Mammary epithelial cell (primary cell): ENCODE results near the gene SRPK2.

Source experiments
- EZH2 ChIP-seq: IDR thresholded peaks from 2 replicates; pipeline ENCODE4 v1.6.1; 2012; ENCODE audit warnings: low read length, inconsistent platforms, borderline replicate concordance
- TF ChIP-seq, protein P1 (sequence below), 2 donors: IDR thresholded peaks in 1 of 2; conservative IDR thresholded peaks in 1 of 2; 2 replicates each; pipeline ENCODE4 v1.5.1; 2011 to 2012; ENCODE audit warnings: inconsistent platforms in 2 of 2, low read length in 2 of 2, mild to moderate bottlenecking in 2 of 2, control low read depth in 1 of 2, low read depth in 1 of 2; ENCODE audit not compliant: insufficient read depth in 1 of 2; ENCODE audit errors: extremely low read depth in 1 of 2

GRCh38 chr7:105244594-105244993, 144.1 kb downstream of the SRPK2 start:
- TF ChIP-seq, protein P1, sequence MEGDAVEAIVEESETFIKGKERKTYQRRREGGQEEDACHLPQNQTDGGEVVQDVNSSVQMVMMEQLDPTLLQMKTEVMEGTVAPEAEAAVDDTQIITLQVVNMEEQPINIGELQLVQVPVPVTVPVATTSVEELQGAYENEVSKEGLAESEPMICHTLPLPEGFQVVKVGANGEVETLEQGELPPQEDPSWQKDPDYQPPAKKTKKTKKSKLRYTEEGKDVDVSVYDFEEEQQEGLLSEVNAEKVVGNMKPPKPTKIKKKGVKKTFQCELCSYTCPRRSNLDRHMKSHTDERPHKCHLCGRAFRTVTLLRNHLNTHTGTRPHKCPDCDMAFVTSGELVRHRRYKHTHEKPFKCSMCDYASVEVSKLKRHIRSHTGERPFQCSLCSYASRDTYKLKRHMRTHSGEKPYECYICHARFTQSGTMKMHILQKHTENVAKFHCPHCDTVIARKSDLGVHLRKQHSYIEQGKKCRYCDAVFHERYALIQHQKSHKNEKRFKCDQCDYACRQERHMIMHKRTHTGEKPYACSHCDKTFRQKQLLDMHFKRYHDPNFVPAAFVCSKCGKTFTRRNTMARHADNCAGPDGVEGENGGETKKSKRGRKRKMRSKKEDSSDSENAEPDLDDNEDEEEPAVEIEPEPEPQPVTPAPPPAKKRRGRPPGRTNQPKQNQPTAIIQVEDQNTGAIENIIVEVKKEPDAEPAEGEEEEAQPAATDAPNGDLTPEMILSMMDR (conservative IDR thresholded peaks at IDR 0.05 in 1 of 2, IDR thresholded peaks at IDR 0.05 in 1 of 2; ENCODE audit: extremely low read depth in 1 of 2, insufficient read depth in 1 of 2, low read depth in 1 of 2, low read length in 2 of 2): no peak
- TF ChIP-seq EZH2: no peak
